ENCODE results near the gene CBY3. TPM values are rescaled to one million over a fixed set of nuclear protein-coding genes. Genes with fewer than 3 reads are reported as not detected.

Gene CBY3
- total and polyA plus RNA-seq, 2 of the 13 experiments (the other 11 are each of a cell fraction or from before 2014, with no cell fraction given) = not detected

DNA sequence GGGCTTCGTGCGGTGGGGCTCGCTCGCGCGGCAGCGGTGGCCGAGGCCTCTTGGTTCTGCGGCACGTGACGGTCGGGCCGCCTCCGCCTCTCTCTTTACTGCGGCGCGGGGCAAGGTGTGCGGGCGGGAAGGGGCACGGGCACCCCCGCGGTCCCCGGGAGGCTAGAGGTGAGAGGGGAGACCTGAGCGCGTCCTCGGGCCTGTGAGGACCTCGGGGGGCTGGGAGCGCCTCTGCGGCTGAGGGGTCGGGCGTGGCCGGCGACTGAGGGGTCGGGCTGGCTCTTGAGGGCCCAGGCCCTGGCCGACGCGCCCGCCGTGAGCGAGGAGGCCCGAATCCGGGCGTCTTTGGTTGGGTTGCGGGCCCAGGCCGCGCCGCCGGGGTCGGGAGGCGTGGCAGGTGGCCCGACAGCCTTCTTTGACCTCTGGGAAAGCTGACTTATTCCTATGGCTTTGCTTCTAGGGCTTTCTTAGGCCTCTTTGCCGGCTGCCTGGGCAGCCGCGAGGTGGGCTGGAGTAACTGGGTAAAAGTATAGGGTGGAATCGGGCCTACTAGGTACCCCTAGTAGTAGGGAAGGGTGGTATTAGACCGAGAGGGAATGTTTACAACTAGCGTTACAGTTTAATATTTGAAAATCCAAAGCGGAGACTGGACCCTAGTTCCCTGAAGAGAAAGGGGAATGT is 18.2 kb upstream of the CBY3 start, which contains the start of gene CANX (continued):
- TF ChIP-seq ZNF382 (CRISPR knock-in tag; IDR thresholded peaks at IDR 0.05; ENCODE audit: borderline replicate concordance) (no peak), ZNF629 (CRISPR knock-in tag; conservative IDR thresholded peaks at IDR 0.05) (no peak), NKX3-1 (CRISPR knock-in tag; IDR thresholded peaks at IDR 0.05) (peak; percentile 65; the same call in 1 of the 2 replicates), ZNF460 (CRISPR knock-in tag; IDR thresholded peaks at IDR 0.05; ENCODE audit: borderline replicate concordance) (no peak), THAP11 (CRISPR knock-in tag; IDR thresholded peaks at IDR 0.05) (0 out of 2 replicates have a peak, but pooled peaks have one; percentile 12), RFXAP (CRISPR knock-in tag; IDR thresholded peaks at IDR 0.05; ENCODE audit: borderline replicate concordance) (peak; percentile 24), ZNF589 (CRISPR knock-in tag; conservative IDR thresholded peaks at IDR 0.05) (0 out of 2 replicates have a peak, but pooled peaks have one; percentile 78), FOXO1 (CRISPR knock-in tag; IDR thresholded peaks at IDR 0.05) (peak; percentile 41; the same call in 1 of the 2 replicates)
- TF ChIP-seq, protein P1, sequence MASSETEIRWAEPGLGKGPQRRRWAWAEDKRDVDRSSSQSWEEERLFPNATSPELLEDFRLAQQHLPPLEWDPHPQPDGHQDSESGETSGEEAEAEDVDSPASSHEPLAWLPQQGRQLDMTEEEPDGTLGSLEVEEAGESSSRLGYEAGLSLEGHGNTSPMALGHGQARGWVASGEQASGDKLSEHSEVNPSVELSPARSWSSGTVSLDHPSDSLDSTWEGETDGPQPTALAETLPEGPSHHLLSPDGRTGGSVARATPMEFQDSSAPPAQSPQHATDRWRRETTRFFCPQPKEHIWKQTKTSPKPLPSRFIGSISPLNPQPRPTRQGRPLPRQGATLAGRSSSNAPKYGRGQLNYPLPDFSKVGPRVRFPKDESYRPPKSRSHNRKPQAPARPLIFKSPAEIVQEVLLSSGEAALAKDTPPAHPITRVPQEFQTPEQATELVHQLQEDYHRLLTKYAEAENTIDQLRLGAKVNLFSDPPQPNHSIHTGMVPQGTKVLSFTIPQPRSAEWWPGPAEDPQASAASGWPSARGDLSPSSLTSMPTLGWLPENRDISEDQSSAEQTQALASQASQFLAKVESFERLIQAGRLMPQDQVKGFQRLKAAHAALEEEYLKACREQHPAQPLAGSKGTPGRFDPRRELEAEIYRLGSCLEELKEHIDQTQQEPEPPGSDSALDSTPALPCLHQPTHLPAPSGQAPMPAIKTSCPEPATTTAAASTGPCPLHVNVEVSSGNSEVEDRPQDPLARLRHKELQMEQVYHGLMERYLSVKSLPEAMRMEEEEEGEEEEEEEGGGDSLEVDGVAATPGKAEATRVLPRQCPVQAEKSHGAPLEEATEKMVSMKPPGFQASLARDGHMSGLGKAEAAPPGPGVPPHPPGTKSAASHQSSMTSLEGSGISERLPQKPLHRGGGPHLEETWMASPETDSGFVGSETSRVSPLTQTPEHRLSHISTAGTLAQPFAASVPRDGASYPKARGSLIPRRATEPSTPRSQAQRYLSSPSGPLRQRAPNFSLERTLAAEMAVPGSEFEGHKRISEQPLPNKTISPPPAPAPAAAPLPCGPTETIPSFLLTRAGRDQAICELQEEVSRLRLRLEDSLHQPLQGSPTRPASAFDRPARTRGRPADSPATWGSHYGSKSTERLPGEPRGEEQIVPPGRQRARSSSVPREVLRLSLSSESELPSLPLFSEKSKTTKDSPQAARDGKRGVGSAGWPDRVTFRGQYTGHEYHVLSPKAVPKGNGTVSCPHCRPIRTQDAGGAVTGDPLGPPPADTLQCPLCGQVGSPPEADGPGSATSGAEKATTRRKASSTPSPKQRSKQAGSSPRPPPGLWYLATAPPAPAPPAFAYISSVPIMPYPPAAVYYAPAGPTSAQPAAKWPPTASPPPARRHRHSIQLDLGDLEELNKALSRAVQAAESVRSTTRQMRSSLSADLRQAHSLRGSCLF (CRISPR knock-in tag; IDR thresholded peaks at IDR 0.05; ENCODE audit: borderline replicate concordance) = no peak
- TF ChIP-seq, protein P2, sequence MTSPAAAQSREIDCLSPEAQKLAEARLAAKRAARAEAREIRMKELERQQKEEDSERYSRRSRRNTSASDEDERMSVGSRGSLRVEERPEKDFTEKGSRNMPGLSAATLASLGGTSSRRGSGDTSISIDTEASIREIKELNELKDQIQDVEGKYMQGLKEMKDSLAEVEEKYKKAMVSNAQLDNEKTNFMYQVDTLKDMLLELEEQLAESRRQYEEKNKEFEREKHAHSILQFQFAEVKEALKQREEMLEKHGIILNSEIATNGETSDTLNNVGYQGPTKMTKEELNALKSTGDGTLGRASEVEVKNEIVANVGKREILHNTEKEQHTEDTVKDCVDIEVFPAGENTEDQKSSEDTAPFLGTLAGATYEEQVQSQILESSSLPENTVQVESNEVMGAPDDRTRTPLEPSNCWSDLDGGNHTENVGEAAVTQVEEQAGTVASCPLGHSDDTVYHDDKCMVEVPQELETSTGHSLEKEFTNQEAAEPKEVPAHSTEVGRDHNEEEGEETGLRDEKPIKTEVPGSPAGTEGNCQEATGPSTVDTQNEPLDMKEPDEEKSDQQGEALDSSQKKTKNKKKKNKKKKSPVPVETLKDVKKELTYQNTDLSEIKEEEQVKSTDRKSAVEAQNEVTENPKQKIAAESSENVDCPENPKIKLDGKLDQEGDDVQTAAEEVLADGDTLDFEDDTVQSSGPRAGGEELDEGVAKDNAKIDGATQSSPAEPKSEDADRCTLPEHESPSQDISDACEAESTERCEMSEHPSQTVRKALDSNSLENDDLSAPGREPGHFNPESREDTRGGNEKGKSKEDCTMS (CRISPR knock-in tag; conservative IDR thresholded peaks at IDR 0.05) = no peak
- TF ChIP-seq, protein P3, sequence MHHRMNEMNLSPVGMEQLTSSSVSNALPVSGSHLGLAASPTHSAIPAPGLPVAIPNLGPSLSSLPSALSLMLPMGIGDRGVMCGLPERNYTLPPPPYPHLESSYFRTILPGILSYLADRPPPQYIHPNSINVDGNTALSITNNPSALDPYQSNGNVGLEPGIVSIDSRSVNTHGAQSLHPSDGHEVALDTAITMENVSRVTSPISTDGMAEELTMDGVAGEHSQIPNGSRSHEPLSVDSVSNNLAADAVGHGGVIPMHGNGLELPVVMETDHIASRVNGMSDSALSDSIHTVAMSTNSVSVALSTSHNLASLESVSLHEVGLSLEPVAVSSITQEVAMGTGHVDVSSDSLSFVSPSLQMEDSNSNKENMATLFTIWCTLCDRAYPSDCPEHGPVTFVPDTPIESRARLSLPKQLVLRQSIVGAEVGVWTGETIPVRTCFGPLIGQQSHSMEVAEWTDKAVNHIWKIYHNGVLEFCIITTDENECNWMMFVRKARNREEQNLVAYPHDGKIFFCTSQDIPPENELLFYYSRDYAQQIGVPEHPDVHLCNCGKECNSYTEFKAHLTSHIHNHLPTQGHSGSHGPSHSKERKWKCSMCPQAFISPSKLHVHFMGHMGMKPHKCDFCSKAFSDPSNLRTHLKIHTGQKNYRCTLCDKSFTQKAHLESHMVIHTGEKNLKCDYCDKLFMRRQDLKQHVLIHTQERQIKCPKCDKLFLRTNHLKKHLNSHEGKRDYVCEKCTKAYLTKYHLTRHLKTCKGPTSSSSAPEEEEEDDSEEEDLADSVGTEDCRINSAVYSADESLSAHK (CRISPR knock-in tag; IDR thresholded peaks at IDR 0.05; ENCODE audit: borderline replicate concordance) = no peak
- TF ChIP-seq, protein P4, sequence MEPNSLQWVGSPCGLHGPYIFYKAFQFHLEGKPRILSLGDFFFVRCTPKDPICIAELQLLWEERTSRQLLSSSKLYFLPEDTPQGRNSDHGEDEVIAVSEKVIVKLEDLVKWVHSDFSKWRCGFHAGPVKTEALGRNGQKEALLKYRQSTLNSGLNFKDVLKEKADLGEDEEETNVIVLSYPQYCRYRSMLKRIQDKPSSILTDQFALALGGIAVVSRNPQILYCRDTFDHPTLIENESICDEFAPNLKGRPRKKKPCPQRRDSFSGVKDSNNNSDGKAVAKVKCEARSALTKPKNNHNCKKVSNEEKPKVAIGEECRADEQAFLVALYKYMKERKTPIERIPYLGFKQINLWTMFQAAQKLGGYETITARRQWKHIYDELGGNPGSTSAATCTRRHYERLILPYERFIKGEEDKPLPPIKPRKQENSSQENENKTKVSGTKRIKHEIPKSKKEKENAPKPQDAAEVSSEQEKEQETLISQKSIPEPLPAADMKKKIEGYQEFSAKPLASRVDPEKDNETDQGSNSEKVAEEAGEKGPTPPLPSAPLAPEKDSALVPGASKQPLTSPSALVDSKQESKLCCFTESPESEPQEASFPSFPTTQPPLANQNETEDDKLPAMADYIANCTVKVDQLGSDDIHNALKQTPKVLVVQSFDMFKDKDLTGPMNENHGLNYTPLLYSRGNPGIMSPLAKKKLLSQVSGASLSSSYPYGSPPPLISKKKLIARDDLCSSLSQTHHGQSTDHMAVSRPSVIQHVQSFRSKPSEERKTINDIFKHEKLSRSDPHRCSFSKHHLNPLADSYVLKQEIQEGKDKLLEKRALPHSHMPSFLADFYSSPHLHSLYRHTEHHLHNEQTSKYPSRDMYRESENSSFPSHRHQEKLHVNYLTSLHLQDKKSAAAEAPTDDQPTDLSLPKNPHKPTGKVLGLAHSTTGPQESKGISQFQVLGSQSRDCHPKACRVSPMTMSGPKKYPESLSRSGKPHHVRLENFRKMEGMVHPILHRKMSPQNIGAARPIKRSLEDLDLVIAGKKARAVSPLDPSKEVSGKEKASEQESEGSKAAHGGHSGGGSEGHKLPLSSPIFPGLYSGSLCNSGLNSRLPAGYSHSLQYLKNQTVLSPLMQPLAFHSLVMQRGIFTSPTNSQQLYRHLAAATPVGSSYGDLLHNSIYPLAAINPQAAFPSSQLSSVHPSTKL (CRISPR knock-in tag; IDR thresholded peaks at IDR 0.05) = no peak

All from HepG2 (cell line).